HepG2 (cell line): ENCODE results near the gene ZNF524. TPM values are rescaled to one million over a fixed set of nuclear protein-coding genes. Genes with fewer than 3 reads are reported as not detected.

Experiments
- polyA plus RNA-seq, 8 experiments: library from polyadenylated mRNA; depleted of rRNA in 3 of 8; stranded (reverse) in 7 of 8; unstranded in 1 of 8; fragments of >200 nt; fragmentation: Illumina TruSeq in 4 of 8; extraction: Trizol in 4 of 8; gene quantifications; 2 replicates each; pipeline versions ENCODE4 v1.2.1 to v1.2.3, GENCODE V29; 2011 to 2016; ENCODE audit warnings: low read depth in 4 of 8, missing spikeins in 1 of 8, mixed read lengths in 1 of 8; ENCODE audit not compliant: insufficient read depth in 1 of 8
- total RNA-seq, 5 experiments: library from RNA; depleted of rRNA; stranded (reverse); fragments of >200 nt; fragmentation: Illumina TruSeq; extraction: Trizol; gene quantifications; 2 replicates each; pipeline ENCODE4 v1.2.3, GENCODE V29; 2016; ENCODE audit warnings: low read depth in 1 of 5

ZNF524 gene
- total and polyA plus RNA-seq, 2 of the 13 experiments (the other 11 are each of a cell fraction or from before 2014, with no cell fraction given), result 3.2 to 4.6 TPM

Other genes with a start within 250 kb of the ZNF524 start
- not detected in 2 replicates for gene COX6B2, start 245.6 kb upstream of the ZNF524 start, total RNA-seq (2016; rRNA removed; fragmentation: Illumina TruSeq; extraction: Trizol)
- 0.16 and 0.21 TPM in 2 replicates for gene COX6B2, start 245.6 kb upstream of the ZNF524 start, polyA plus RNA-seq (2011; rRNA removed)
- not detected in 2 replicates for gene GARIN5B, start 237.0 kb upstream of the ZNF524 start, total RNA-seq (2016; rRNA removed; fragmentation: Illumina TruSeq; extraction: Trizol)
- 0.03 TPM in 1 of 2 replicates, not detected in the other for gene GARIN5B, start 237.0 kb upstream of the ZNF524 start, polyA plus RNA-seq (2011; rRNA removed)
- 2.9 and 3.0 TPM in 2 replicates for gene IL11, start 229.8 kb upstream of the ZNF524 start, total RNA-seq (2016; rRNA removed; fragmentation: Illumina TruSeq; extraction: Trizol)
- gene IL11, start 229.8 kb upstream of the ZNF524 start, polyA plus RNA-seq (2011; rRNA removed), result 2.5 and 4.5 TPM in 2 replicates
- 0.35 TPM in 1 of 2 replicates, not detected in the other for gene TMEM190, start 223.5 kb upstream of the ZNF524 start, total RNA-seq (2016; rRNA removed; fragmentation: Illumina TruSeq; extraction: Trizol)
- 0.83 and 1.6 TPM in 2 replicates for gene TMEM190, start 223.5 kb upstream of the ZNF524 start, polyA plus RNA-seq (2011; rRNA removed)
- not detected in 2 replicates for gene TMEM238, start 216.0 kb upstream of the ZNF524 start, total RNA-seq (2016; rRNA removed; fragmentation: Illumina TruSeq; extraction: Trizol)
- not detected in 2 replicates for gene TMEM238, start 216.0 kb upstream of the ZNF524 start, polyA plus RNA-seq (2011; rRNA removed)
- 105 and 149 TPM in 2 replicates for gene RPL28, start 214.4 kb upstream of the ZNF524 start, total RNA-seq (2016; rRNA removed; fragmentation: Illumina TruSeq; extraction: Trizol)
- gene RPL28, start 214.4 kb upstream of the ZNF524 start, polyA plus RNA-seq (2011; rRNA removed), result 420 and 501 TPM in 2 replicates
- gene UBE2S, start 192.5 kb upstream of the ZNF524 start, total RNA-seq (2016; rRNA removed; fragmentation: Illumina TruSeq; extraction: Trizol), result 29.5 and 39.3 TPM in 2 replicates
- gene UBE2S, start 192.5 kb upstream of the ZNF524 start, polyA plus RNA-seq (2011; rRNA removed), result 26.6 and 32.2 TPM in 2 replicates
- not detected in 2 replicates for gene SHISA7, start 157.0 kb upstream of the ZNF524 start, total RNA-seq (2016; rRNA removed; fragmentation: Illumina TruSeq; extraction: Trizol)
- gene SHISA7, start 157.0 kb upstream of the ZNF524 start, polyA plus RNA-seq (2011; rRNA removed), result not detected in 2 replicates
- gene ISOC2, start 138.6 kb upstream of the ZNF524 start, total RNA-seq (2016; rRNA removed; fragmentation: Illumina TruSeq; extraction: Trizol), result 105 and 106 TPM in 2 replicates
- gene ISOC2, start 138.6 kb upstream of the ZNF524 start, polyA plus RNA-seq (2011; rRNA removed), result 76.8 and 91.2 TPM in 2 replicates
- gene C19orf85, start 135.5 kb upstream of the ZNF524 start, total RNA-seq (2016; rRNA removed; fragmentation: Illumina TruSeq; extraction: Trizol), result not detected in 2 replicates
- gene C19orf85, start 135.5 kb upstream of the ZNF524 start, polyA plus RNA-seq (2011; rRNA removed), result not detected in 2 replicates
- gene ZNF628, start 123.7 kb upstream of the ZNF524 start, total RNA-seq (2016; rRNA removed; fragmentation: Illumina TruSeq; extraction: Trizol), result 1.00 and 1.2 TPM in 2 replicates
- 0.48 and 0.54 TPM in 2 replicates for gene ZNF628, start 123.7 kb upstream of the ZNF524 start, polyA plus RNA-seq (2011; rRNA removed)
- 14.7 and 22.3 TPM in 2 replicates for gene NAT14, start 115.1 kb upstream of the ZNF524 start, total RNA-seq (2016; rRNA removed; fragmentation: Illumina TruSeq; extraction: Trizol)
- 20.7 and 24.7 TPM in 2 replicates for gene NAT14, start 115.1 kb upstream of the ZNF524 start, polyA plus RNA-seq (2011; rRNA removed)
- not detected in 2 replicates for gene SSC5D, start 111.9 kb upstream of the ZNF524 start, total RNA-seq (2016; rRNA removed; fragmentation: Illumina TruSeq; extraction: Trizol)
- 0.03 TPM in 1 of 2 replicates, not detected in the other for gene SSC5D, start 111.9 kb upstream of the ZNF524 start, polyA plus RNA-seq (2011; rRNA removed)
- 0.24 and 0.45 TPM in 2 replicates for gene SBK2, start 63.2 kb upstream of the ZNF524 start, total RNA-seq (2016; rRNA removed; fragmentation: Illumina TruSeq; extraction: Trizol)
- gene SBK2, start 63.2 kb upstream of the ZNF524 start, polyA plus RNA-seq (2011; rRNA removed), result 0.14 TPM in 1 of 2 replicates, not detected in the other
- gene SBK3, start 54.7 kb upstream of the ZNF524 start, total RNA-seq (2016; rRNA removed; fragmentation: Illumina TruSeq; extraction: Trizol), result 0.46 and 0.66 TPM in 2 replicates
- gene SBK3, start 54.7 kb upstream of the ZNF524 start, polyA plus RNA-seq (2011; rRNA removed), result 0.77 and 1.5 TPM in 2 replicates
- 1.7 and 2.9 TPM in 2 replicates for gene ZNF579, start 19.4 kb upstream of the ZNF524 start, total RNA-seq (2016; rRNA removed; fragmentation: Illumina TruSeq; extraction: Trizol)
- 2.1 and 2.2 TPM in 2 replicates for gene ZNF579, start 19.4 kb upstream of the ZNF524 start, polyA plus RNA-seq (2011; rRNA removed)
- 3.4 and 5.9 TPM in 2 replicates for gene FIZ1, start 771 bp upstream of the ZNF524 start, total RNA-seq (2016; rRNA removed; fragmentation: Illumina TruSeq; extraction: Trizol)
- 3.6 and 4.1 TPM in 2 replicates for gene FIZ1, start 771 bp upstream of the ZNF524 start, polyA plus RNA-seq (2011; rRNA removed)
- 0.93 and 1.0 TPM in 2 replicates for gene ZNF865, start 5.4 kb downstream of the ZNF524 start, total RNA-seq (2016; rRNA removed; fragmentation: Illumina TruSeq; extraction: Trizol)
- 1.0 and 1.5 TPM in 2 replicates for gene ZNF865, start 5.4 kb downstream of the ZNF524 start, polyA plus RNA-seq (2011; rRNA removed)
- 4.0 and 4.2 TPM in 2 replicates for gene ZNF784, start 24.3 kb downstream of the ZNF524 start, total RNA-seq (2016; rRNA removed; fragmentation: Illumina TruSeq; extraction: Trizol)
- gene ZNF784, start 24.3 kb downstream of the ZNF524 start, polyA plus RNA-seq (2011; rRNA removed), result 4.1 and 5.1 TPM in 2 replicates
- gene ZNF580, start 40.7 kb downstream of the ZNF524 start, total RNA-seq (2016; rRNA removed; fragmentation: Illumina TruSeq; extraction: Trizol), result 3.0 and 4.4 TPM in 2 replicates
- gene ZNF580, start 40.7 kb downstream of the ZNF524 start, polyA plus RNA-seq (2011; rRNA removed), result 6.0 and 7.0 TPM in 2 replicates
- gene ZNF581, start 43.4 kb downstream of the ZNF524 start, total RNA-seq (2016; rRNA removed; fragmentation: Illumina TruSeq; extraction: Trizol), result 18.4 and 19.6 TPM in 2 replicates
- 49.5 and 52.6 TPM in 2 replicates for gene ZNF581, start 43.4 kb downstream of the ZNF524 start, polyA plus RNA-seq (2011; rRNA removed)
- gene CCDC106, start 47.9 kb downstream of the ZNF524 start, total RNA-seq (2016; rRNA removed; fragmentation: Illumina TruSeq; extraction: Trizol), result 7.0 and 8.8 TPM in 2 replicates
- gene CCDC106, start 47.9 kb downstream of the ZNF524 start, polyA plus RNA-seq (2011; rRNA removed), result 4.7 and 6.2 TPM in 2 replicates
- gene U2AF2, start 54.7 kb downstream of the ZNF524 start, total RNA-seq (2016; rRNA removed; fragmentation: Illumina TruSeq; extraction: Trizol), result 124 and 127 TPM in 2 replicates
- 84.3 and 116 TPM in 2 replicates for gene U2AF2, start 54.7 kb downstream of the ZNF524 start, polyA plus RNA-seq (2011; rRNA removed)
- 28.9 and 32.6 TPM in 2 replicates for gene EPN1, start 74.9 kb downstream of the ZNF524 start, total RNA-seq (2016; rRNA removed; fragmentation: Illumina TruSeq; extraction: Trizol)
- 31.7 and 43.7 TPM in 2 replicates for gene EPN1, start 74.9 kb downstream of the ZNF524 start, polyA plus RNA-seq (2011; rRNA removed)
- not detected in 2 replicates for gene NLRP9, start 138.1 kb downstream of the ZNF524 start, total RNA-seq (2016; rRNA removed; fragmentation: Illumina TruSeq; extraction: Trizol)
- not detected in 2 replicates for gene NLRP9, start 138.1 kb downstream of the ZNF524 start, polyA plus RNA-seq (2011; rRNA removed)
- not detected in 2 replicates for gene RFPL4A, start 158.8 kb downstream of the ZNF524 start, total RNA-seq (2016; rRNA removed; fragmentation: Illumina TruSeq; extraction: Trizol)
- 0.13 TPM in 1 of 2 replicates, not detected in the other for gene RFPL4A, start 158.8 kb downstream of the ZNF524 start, polyA plus RNA-seq (2011; rRNA removed)
- gene RFPL4AL1, start 168.8 kb downstream of the ZNF524 start, total RNA-seq (2016; rRNA removed; fragmentation: Illumina TruSeq; extraction: Trizol), result not detected in 2 replicates
- gene RFPL4AL1, start 168.8 kb downstream of the ZNF524 start, polyA plus RNA-seq (2011; rRNA removed), result not detected in 2 replicates
- gene NLRP11, start 231.7 kb downstream of the ZNF524 start, total RNA-seq (2016; rRNA removed; fragmentation: Illumina TruSeq; extraction: Trizol), result 0.02 TPM in 1 of 2 replicates, not detected in the other
- 0.01 TPM in 1 of 2 replicates, not detected in the other for gene NLRP11, start 231.7 kb downstream of the ZNF524 start, polyA plus RNA-seq (2011; rRNA removed)
- gene NLRP4, start 236.3 kb downstream of the ZNF524 start, total RNA-seq (2016; rRNA removed; fragmentation: Illumina TruSeq; extraction: Trizol), result not detected in 2 replicates
- gene NLRP4, start 236.3 kb downstream of the ZNF524 start, polyA plus RNA-seq (2011; rRNA removed), result not detected in 2 replicates